Measurements from ENCODE around the gene LRRC4C.

- TF ChIP-seq POLR2AphosphoS5 (IDR thresholded peaks at IDR 0.05; ENCODE audit: low read depth) (no peak), CTCF (conservative IDR thresholded peaks at IDR 0.05; ENCODE audit: low read depth in 2 of 2) (no peak), STAT1 (IDR thresholded peaks at IDR 0.05; ENCODE audit: unreplicated experiment) (no peak), EZH2 (IDR thresholded peaks at IDR 0.05; ENCODE audit: low read depth, unreplicated experiment) (no peak), JUNB (IDR thresholded peaks at IDR 0.05; ENCODE audit: unreplicated experiment) (no peak), ZNF114 (CRISPR knock-in tag; IDR thresholded peaks at IDR 0.05) (no peak), EZH2phosphoT487 (IDR thresholded peaks at IDR 0.05; ENCODE audit: unreplicated experiment) (no peak), CREB1 (CRISPR knock-in tag; IDR thresholded peaks at IDR 0.05; ENCODE audit: low read depth) (no peak), ZNF331 (CRISPR knock-in tag; IDR thresholded peaks at IDR 0.05; ENCODE audit: low read depth) (no peak), REST (IDR thresholded peaks at IDR 0.05; ENCODE audit: unreplicated experiment) (no peak), ETS1 (IDR thresholded peaks at IDR 0.05) (no peak), NANOG (IDR thresholded peaks at IDR 0.05; ENCODE audit: borderline replicate concordance) (no peak)
Measured at GRCh38 chr11:40606800-40607199, 852.7 kb downstream of the LRRC4C start.

Measured in GM23338 (cell line).